HG02852 (cell line): ENCODE results near the gene PDE5A.

Source experiments
- ATAC-seq: cut with Tn5 transposase; IDR thresholded peaks from one replicate; pipeline ENCODE4 v1.9.1; 2021; ENCODE audit warnings: mild to moderate bottlenecking, moderate library complexity; ENCODE audit not compliant: unreplicated experiment

Gene PDE5A

DNA sequence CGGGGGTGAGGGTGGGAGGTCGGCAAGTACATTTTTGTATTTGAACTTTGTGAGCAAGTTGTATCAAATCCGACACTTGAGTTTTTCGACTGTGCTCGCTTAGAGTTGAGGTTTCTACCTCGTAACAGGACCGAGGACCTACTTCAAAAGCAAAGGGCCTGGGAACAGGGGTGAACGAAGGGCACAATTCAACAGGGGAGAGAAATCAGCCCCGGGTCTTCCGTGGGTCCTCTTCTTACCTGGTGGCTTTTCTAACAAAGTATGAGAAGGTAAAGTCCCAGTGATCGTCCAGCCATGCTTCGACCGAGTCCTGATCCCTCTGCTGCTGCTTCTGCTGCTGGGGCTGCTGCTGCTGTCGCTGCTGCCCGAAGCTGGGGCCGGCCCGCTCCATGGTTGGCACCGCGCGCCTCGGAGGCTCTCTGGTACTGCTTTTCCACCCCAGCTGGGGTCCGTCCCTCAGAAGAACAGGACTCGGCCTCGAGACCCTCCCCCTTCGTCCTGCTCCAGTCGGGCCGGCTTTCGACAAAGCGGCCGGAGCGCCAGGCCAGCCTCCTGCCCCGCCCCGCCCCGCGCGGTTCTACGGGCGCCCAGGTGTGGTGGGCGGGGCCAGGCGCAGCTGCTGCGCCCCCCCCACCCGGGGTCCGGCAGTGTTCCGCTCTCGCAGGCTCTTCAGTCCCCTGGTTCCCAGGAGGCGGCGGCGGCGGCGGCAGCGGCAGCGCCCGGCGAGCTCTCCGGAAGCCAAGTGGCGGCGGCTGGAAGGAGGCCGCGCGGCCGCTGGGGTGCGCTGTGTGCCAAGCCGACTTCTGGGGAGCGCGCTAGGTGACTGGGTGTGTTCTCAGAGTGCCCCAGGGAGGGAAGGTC lies at the start of gene PDE5A:
PDE5A (minus strand) TSS at position 524 of the 861 bp plus-strand sequence; CDS start at position 391, 133 bp downstream.
- peak; percentile 88 for ATAC-seq

DNA sequence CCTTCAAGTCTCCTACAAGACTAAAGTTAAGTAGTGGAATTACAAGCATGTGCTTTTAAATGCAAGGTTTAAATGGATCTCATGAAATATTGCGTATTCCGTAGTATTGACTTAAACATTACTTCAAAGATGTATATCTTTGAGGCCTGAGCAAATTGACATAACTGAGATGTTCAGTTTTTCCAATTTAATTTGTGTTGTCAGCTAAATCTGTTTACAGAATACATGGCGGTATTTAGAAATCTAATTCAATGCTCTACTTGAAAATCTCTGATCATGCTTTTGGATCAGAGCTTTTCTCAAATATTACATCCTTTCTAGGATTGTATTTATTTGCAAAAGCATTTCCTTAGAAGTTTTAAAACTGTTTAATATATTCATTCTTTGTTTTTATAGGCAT lies 47.5 kb upstream of the PDE5A start:
- no peak for ATAC-seq

DNA sequence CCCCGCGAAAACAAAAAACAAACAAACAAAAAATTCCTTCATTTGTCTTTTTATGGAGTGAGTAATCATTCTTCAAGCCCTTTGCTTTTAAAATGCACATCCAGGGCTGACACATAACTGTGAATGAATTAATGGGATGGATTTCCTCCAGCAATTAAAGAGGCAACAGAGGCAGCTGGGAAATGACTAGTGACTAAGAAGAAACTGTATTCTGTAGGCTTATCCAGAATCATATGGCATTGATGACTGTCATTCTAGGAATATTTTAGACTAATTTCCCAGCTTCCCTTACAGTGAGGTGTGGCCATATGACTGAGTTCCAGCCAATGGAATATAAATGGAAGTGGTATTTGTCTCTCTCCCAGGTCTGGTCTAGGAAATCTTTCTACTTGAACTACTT lies 46.8 kb upstream of the PDE5A start:
- no peak for ATAC-seq

DNA sequence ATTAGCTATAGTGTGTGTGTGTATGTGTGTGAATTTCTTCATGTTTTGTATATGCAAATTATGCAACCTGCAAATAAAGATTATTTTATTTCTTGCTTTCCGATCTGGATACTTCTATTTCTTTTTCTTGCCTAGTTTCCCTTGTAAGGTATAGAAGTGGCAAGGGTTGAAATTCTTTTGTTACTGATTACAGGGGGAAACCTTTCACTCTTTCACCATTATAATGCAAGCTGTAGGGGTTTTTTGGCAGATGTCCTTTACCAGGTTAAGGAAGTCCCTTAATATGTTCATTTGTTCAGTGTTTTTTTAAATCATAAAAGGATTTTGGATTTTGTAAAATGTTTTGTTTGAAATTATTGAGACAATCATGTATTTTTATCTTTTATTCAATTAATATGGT lies 44.3 kb upstream of the PDE5A start:
- no peak for ATAC-seq

DNA sequence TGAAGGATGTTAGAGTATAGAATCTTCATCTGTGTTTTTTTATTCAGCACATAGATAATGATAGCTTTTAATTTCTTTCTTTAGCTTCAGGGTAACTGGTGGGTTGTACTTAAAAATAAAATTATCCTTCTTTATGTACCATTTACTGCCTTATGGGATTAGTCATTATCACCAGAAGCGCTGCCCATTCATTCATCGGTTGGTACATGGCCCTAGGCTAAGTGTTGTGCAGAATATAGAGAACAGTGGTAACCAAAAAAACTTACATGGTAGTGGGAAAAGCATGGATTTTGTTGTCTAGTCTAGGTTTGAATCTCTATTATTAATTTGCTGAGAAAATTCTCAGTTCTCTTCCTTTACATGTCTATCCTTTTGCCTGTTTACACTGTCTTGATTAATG lies 43.5 kb upstream of the PDE5A start:
- no peak for ATAC-seq

DNA sequence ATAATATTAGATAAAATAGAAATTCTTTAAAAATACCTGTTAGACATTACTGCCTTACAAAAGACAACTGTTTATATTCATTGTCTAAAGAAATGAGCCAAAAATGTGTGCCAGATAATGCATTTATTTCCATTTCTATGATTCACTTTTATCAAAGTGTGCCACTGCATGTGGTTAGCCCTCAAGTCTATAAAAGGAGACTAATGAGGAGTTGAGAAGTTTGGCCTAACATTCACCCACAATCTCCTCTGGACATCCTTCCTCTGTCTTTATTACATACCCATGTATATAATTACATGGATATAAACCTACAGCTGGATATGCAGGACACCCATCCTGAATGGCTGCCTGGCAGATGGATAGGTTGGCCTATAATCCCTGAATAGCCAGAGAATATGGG lies 42.6 kb upstream of the PDE5A start:
- ATAC-seq: no peak

DNA sequence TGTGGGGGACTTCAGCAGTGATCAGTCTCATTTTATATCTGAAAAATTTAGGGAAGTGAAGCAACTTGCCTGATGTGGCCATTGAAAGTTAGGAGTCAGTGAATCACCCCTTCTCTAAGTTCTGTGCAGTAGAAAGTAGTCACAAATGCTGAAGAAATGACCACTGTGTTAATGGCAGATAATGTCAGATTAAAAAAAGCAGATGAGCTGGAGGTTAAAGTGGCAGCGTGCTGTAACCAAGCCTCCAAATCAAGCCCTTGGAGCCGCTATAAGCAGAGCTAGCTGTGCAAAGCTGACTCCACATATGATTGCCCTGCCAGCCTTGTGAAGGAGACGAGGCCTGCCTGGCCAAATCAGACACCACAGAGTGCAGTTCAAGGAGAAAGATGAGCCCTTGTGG lies 39.2 kb upstream of the PDE5A start:
- no peak for ATAC-seq

DNA sequence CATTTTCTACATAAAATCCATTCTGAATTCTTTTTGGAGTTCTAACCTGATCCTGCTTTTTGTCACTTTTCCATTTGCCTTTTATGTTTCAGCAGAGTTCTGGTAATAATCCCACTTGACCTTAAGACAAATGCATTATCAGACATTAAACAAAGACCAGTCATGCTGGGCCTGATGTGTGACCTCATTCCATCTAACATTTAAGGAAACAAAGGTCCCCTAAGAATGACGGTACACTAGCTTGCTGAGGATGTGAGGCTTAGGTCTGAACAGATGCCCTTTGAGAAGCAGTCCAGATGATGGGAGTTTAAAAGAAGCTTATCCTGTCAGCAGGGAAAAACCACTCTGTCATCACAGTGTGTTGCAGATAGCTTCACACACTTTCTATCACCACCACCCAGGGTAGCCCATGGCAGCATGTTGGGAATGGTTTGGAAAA lies 38.1 kb upstream of the PDE5A start:
- no peak for ATAC-seq

DNA sequence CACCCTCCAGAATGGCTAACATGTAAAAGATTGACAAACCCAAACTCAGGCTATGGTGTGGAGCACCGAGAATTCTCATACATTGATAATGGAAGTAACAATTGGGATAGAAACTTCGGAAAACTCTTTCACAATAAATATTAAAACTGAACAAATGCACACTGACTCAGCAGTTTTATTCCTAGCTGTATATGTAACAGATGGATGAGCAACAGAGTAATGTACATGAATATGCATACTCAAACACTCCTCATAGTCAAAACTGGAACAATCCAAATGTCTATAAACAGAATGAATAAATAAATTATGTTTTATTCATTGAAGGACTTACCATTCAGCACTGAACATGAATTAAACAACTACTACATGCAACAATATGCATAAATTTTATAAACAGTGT lies 37.1 kb upstream of the PDE5A start:
- no peak for ATAC-seq

DNA sequence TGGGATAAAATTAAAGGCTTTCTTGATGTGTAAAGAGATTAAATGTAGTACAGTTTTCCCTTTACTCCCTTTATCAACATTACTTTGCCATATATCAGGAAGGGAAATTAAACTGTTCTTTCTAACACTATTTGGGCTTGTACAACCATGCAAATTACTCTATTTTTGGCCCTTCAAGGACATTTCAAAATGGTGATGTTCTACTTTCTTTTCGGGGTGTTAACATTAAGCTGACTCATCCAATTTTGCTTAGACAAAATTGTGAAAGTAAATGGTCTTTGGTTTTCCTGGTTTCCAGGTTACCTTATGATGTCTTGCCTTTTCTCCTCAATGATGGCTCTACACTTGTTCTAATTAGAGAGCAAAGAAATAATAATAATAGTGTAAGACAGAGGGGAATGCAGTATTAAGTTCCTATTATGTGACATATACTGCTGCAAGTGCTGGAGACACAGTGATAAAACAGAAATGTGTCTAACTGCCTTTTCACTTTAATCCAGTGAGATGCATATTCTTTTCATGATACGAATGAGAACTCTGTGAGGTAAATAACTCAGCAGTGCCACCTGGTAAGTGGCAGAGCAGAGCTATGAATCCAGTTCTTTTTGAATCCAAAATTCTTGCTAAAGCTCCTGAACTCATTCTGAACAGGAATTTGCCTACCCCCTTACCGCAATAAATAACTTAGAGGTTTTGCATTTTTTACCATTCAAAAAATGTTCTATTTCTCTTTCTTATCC lies 35.7 kb upstream of the PDE5A start:
- no peak for ATAC-seq

DNA sequence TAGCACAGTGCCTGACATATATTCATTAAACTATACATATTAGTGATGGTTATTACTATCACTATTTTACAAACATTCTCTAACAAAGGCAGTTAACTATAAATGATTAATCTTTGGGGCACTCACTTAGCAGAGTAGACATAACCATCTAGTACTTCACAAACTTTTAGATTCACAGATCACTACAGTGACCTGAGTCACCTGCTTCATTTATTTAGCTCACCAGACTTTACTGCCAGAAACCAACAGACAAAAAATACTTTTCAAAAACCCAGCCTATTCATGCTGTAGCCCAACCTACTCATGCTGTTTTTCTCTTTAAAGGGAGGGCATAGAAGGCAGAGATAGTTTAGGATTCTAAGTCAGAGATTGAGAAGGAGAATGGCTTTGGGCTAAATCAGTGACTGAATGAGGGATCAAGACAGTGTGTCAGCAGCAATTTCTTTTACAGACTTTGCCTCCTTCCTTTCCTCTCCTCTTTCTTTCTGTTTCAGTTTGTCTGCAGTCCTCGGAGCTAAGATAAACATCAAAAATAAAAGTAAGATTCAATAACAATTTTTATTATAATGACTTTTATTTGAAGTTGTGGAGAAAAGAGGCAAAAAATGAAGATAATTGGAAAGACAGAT lies 34.7 kb upstream of the PDE5A start:
- ATAC-seq: peak; percentile 55

DNA sequence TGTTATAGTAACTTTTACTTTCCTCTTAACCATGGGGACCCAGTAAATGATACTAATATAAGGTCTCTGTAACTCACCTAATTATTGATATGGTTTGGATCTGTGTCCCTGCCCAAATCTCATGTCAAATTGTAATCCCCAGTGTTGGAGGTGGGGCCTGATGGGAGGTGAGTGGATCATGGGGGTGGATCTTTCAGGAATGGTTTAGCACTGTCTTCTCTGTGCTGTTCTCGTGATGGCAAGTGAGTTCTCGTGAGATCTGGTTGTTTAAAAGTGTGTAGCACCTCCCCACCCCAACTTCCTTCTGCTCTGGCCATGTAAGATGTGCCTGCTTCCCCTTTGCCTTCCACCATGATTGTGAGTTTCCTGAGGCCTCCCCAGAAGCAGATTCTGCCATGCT lies 34.0 kb upstream of the PDE5A start:
- ATAC-seq: peak; percentile 26

DNA sequence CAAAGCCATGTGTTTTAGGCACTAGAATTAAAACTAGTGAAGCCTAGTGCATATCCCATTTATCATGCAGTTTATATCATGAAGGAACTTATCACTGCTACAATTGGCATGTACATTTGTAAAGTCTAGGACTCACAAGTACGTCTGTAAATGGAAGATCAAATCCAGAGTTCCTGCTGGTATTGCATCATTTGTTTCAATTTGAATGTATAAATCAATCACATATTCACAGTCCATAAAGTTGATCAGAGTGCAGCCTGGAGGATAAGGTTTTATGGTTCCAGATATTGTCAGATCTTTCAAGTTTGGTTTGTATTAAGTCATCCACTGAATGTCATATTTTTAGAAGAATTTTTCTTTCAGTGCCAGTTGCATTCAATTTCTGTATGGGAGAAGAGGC lies 32.6 kb upstream of the PDE5A start:
- no peak for ATAC-seq

DNA sequence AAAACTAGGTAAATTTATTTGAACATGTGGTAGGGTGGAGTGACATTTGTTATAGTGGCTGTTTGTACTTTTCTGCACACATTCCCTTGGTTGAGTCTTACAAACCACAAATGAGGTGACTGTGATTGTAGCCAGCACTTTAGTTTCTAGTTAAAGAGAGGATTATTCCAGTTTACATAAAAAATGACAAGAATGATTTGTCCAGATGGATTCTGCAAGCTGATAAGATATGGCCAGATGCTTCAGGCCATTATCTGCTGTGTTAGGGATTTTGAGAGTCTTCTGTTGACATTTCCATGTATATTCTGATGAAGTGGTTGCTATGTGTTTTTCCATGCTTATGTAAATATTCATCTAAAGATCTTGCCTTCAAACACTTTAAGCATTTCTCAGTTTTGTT lies 31.0 kb upstream of the PDE5A start:
- no peak for ATAC-seq

DNA sequence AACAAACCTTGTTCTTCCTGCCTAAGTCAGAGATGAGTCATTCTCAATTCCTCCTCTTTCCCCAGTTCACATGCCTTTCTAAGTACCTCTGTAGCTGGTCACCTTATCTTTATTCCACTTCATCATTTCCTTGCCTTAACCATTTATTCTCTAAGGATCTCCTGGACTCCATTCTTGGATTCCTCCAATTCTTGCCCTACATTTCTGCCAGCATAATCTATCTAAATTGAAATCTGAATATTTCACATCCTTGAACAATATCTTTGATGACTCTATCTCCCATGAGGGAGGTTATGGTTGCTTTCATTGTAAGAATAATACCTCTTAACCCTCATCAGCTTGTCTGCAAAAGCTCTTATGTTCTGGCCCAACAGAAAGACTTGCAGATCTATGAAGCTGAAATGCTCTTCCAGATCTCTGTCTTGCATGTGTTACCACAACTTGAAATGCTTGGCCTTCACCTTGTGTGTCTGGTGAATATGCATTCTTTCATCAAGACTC lies 28.6 kb upstream of the PDE5A start:
- no peak for ATAC-seq

DNA sequence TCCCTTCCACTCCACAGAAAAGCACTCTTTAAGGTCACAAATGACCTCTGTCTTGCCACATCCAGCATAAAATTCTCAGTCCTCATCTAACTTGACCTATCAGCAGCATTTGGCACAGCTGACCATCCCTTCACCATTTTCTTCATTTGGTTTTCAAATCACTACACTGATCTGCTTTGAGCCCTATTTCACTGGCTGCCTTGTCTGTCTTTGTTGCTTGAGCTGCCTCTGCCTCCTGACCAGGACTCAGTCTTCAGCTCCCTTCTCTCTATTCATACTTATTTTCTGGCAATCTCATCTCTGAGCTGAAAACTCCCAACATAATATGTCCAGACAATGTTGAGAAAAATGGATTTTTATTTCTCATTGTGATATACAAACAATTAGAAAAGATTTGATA lies 27.7 kb upstream of the PDE5A start:
- ATAC-seq: no peak

DNA sequence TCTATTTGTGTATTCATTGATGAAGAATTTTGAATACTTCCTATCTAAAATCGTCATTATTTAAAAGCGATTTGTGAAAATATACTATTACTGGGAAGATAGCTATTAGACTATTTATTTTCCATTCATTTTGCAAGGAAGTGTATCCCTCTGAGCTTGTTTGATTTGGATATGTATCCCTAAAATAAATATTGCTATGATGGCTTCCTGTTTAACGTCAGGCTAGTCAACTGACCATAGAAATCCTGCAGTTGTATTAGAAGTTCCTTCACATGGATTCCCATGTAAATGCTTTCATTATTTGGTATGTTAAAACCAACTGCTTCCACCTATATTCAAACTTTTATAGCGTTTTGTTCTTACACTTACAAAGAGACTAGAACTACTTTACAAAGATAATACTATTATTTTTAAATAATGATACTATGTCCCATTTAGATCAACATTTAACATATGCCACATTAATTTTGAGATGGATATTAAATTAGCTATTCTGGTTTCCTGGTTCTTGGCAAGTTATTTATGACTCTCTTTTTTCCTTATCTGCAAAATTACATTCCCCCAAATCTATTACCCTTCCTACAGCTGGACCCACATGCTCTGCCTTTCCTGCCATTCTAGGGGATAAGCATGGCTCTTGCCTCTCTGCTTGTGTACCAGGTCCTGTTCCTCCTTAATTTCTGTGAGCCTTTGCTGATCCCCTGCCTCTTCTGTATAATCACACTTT lies 26.7 kb upstream of the PDE5A start:
- no peak for ATAC-seq

DNA sequence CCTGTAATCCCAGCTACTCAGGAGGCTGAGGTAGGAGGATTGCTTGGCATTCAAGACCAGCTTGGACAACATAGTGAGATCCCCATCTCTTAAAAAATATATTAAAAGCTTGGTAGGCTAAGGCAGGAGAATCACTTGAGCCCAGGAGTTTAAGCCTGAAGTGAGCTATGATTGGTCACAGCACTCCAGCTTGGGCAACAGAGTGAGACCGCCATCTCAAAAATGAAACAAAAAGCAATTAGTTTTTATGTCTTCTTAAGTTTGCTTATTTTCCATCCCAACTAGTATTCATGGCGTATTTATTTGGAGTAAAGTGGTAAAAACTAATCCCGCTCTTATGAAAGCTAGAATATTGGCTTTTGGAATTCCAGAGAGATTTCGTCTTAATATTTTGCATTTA lies 25.4 kb upstream of the PDE5A start:
- no peak for ATAC-seq

DNA sequence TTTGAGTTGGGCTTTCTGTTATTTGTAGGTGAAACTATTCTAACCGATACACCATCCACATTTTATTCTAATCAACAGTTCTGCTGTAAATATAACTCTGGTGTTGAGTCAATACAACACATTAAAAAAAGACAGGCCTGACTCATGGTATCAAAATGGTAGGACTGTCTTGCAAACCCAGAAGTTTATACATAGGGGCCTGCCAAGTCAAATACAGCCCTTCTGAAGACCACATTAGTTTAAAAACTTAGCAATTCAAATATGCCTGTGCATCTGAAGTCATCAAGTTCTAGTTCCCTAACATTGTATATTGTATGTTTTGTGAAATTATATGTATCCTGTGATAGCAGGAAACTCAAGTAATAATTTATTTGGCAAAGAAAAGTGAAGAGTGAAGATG lies 24.4 kb upstream of the PDE5A start:
- no peak for ATAC-seq

DNA sequence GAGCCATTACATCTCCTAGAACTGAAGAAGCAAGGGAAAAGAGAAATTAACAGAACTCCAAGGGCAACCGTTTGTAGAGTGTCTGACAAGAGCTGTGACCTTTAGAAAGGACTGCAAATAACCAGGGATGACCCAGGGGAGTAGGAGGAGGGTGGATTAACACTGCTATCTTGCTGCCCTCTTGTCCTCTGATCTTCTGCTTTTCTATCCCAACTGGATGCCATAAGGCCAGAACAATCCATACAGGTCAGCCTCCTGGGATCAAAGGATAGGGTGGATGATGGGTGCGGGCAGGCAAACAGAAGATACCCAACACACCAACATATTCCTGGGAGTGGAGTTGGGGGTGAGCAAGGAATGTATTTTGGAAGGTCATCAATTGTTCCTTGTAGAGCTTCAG lies 19.8 kb upstream of the PDE5A start:
- no peak for ATAC-seq

DNA sequence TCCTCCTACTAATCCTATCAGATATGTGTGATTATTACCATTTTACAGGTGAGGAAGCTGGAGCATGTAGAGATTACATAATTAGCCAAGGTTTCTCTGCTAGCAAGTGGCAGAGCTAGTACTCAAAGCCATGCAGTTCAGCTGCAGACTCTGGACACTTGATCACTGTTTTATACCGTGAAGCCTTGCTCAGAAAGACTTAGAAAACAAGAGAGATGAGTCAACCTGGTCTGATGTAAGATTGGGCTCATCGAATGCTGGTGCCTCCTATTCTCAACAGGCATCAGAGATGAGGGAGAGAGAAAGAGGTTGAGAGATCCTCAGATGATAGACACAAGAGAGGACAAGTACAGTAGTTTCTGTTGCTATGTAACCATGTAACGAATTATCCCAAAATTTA lies 19.0 kb upstream of the PDE5A start:
- no peak for ATAC-seq
